Gastroesophageal sphincter (tissue), 4 donors: Measurements from ENCODE around the gene ADH5. TPM values are rescaled to one million over a fixed set of nuclear protein-coding genes. Genes with fewer than 3 reads are reported as not detected.
A peak's percentile ranks its signal among the peaks of the same experiment; 100 is the strongest.
"Not testable (repeated sequence)": the region's sequence is repeated elsewhere in the genome, so short reads cannot be mapped to it uniquely, and the experiment has no call there.

Experiments
- ATAC-seq: fragments of 150-250 bp; one replicate; pipeline ENCODE4 v1.9.1; 2016; ENCODE audit warnings: mild to moderate bottlenecking, moderate library complexity
- H3K27ac ChIP-seq, 4 donors: fragments of 200-600 bp; sonication (generic) in 3 of 4; 1 replicate in 3 of 4; 2 replicates in 1 of 4; pipeline ENCODE4 v1.5.1; 2016 to 2019
- H3K27me3 ChIP-seq: fragments of 200-600 bp; sonication (generic); one replicate; pipeline ENCODE4 v1.5.1; 2019
- H3K36me3 ChIP-seq, 2 donors: fragments of 200-600 bp; sonication (generic); one replicate each; pipeline ENCODE4 v1.5.1; 2019; ENCODE audit warnings: control low read depth in 1 of 2
- H3K4me1 ChIP-seq, 3 donors: fragments of 200-600 bp; sonication (generic); 1 replicate in 2 of 3; 2 replicates in 1 of 3; pipeline ENCODE4 v1.5.1; 2016 to 2019; ENCODE audit warnings: control low read depth in 2 of 3
- H3K4me3 ChIP-seq, 2 donors: fragments of 200-600 bp; sonication (generic); one replicate each; pipeline ENCODE4 v1.5.1; 2019; ENCODE audit warnings: mild to moderate bottlenecking in 1 of 2, moderate library complexity in 1 of 2
- H3K9me3 ChIP-seq, 3 donors: fragments of 200-600 bp; sonication (generic); one replicate each; pipeline ENCODE4 v1.5.1; 2017 to 2019; ENCODE audit warnings: control low read depth in 2 of 3
- EP300 ChIP-seq: sonication (generic); formaldehyde crosslinking; IDR thresholded peaks from one replicate; pipeline ENCODE4 v1.6.1; 2017; ENCODE audit warnings: antibody characterized with exemption, mild to moderate bottlenecking
- POLR2A ChIP-seq, 2 donors: fragments of 450-650 bp; IDR thresholded peaks; one replicate each; pipeline ENCODE4 v1.6.1; 2017; ENCODE audit warnings: antibody characterized with exemption in 2 of 2, mild to moderate bottlenecking in 2 of 2, moderate library complexity in 1 of 2
- POLR2AphosphoS5 ChIP-seq: sonication (generic); formaldehyde crosslinking; IDR thresholded peaks from one replicate; pipeline ENCODE4 v1.6.1; 2017; ENCODE audit warnings: antibody characterized with exemption
- WGBS, 2 donors: methylation state at CpG; one replicate each; pipeline ENCODE4 v1.1.5; 2018; ENCODE audit warnings: low coverage in 1 of 2; 5-methylcytosine and 5-hydroxymethylcytosine counted together
- total RNA-seq, 4 donors: library from RNA; depleted of rRNA; stranded (reverse); fragments of >200 nt; gene quantifications; one replicate each; pipeline ENCODE4 v1.1.0, GENCODE V29; 2016
- TF ChIP-seq, protein P1 (sequence below), 4 experiments: fragments of 200-600 bp in 2 of 4; fragments of 450-650 bp in 2 of 4; sonication (generic) in 1 of 4; IDR thresholded peaks; one replicate each; pipeline ENCODE4 v1.5.1; 2017 to 2019; ENCODE audit warnings: antibody characterized with exemption in 4 of 4, mild to moderate bottlenecking in 2 of 4, moderate library complexity in 2 of 4

The ADH5 gene
- total RNA-seq, 4 donors from 2014 or later: 299 to 529 (median 465) TPM

GRCh38 chr4:99131378-99131777, 42.8 kb upstream of the ADH5 start:
- Histone ChIP-seq H3K27me3 (no peaks in the 10 kb centered on the region), H3K4me3 (no peak overlapping the region), H3K36me3 (peaks cover 0 to 13% of the 10 kb centered on the region in 2 donors), H3K27ac (no peak overlapping the region), H3K9me3 (no peaks in the 10 kb centered on the region), H3K4me1 (no peaks in the 10 kb centered on the region)
- 44 to 54% methylated on average over 2 of the region's 2 CpGs for WGBS, 2 donors
- TF ChIP-seq EP300 (no peak), POLR2AphosphoS5 (no peak), POLR2A (IDR thresholded peaks at IDR 0.05) (no peak)
- TF ChIP-seq, protein P1, sequence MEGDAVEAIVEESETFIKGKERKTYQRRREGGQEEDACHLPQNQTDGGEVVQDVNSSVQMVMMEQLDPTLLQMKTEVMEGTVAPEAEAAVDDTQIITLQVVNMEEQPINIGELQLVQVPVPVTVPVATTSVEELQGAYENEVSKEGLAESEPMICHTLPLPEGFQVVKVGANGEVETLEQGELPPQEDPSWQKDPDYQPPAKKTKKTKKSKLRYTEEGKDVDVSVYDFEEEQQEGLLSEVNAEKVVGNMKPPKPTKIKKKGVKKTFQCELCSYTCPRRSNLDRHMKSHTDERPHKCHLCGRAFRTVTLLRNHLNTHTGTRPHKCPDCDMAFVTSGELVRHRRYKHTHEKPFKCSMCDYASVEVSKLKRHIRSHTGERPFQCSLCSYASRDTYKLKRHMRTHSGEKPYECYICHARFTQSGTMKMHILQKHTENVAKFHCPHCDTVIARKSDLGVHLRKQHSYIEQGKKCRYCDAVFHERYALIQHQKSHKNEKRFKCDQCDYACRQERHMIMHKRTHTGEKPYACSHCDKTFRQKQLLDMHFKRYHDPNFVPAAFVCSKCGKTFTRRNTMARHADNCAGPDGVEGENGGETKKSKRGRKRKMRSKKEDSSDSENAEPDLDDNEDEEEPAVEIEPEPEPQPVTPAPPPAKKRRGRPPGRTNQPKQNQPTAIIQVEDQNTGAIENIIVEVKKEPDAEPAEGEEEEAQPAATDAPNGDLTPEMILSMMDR (IDR thresholded peaks at IDR 0.05): no peak
- no peak for ATAC-seq

GRCh38 chr4:99126376-99126775, 37.8 kb upstream of the ADH5 start:
- Histone ChIP-seq H3K4me3 (no peak overlapping the region), H3K4me1 (no peaks in the 10 kb centered on the region), H3K9me3 (no peaks in the 10 kb centered on the region), H3K27me3 (no peaks in the 10 kb centered on the region), H3K27ac (no peak overlapping the region), H3K36me3 (no peaks in the 10 kb centered on the region)
- ATAC-seq: no peak
- 54 to 80% methylated on average over 1 of the region's 1 CpG for WGBS, 2 donors
- TF ChIP-seq POLR2AphosphoS5: no peak
- TF ChIP-seq, protein P1 (IDR thresholded peaks at IDR 0.05): no peak
- no peak for TF ChIP-seq POLR2A (IDR thresholded peaks at IDR 0.05)
- no peak for TF ChIP-seq EP300

GRCh38 chr4:99121008-99121407, 32.4 kb upstream of the ADH5 start:
- TF ChIP-seq, protein P1 (IDR thresholded peaks at IDR 0.05): no peak
- no peak for TF ChIP-seq EP300
- no peaks in the 10 kb centered on the region for H3K9me3 ChIP-seq
- H3K4me3 ChIP-seq: no peak overlapping the region
- no peaks in the 10 kb centered on the region for H3K27me3 ChIP-seq
- no peaks in the 10 kb centered on the region for H3K36me3 ChIP-seq
- no peak overlapping the region for H3K27ac ChIP-seq
- 74 to 92% methylated on average over 4 of the region's 4 CpGs for WGBS, 2 donors
- ATAC-seq: no peak
- peaks cover 0 to 9% (median 0%) of the 10 kb centered on the region in 3 donors for H3K4me1 ChIP-seq

DNA sequence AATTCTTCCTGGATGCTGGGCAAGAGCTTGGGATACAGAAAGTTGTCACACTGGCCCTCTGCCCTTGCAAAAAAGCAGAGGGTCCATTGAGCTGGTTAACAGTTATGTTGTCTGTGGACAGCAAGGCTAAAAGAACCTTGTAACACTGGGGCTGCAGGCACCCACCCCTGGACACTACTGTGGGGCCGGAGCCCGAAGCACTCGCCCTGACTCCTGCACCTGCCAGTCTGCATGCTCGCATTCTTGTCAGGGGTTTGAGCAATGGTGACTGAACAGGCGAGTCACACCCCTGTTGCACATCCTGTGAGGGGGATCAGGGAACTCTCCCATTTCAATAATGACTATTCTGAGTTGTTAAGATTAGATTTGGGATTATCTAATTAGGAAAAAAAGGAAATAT, 31.9 kb upstream of the ADH5 start:
- Histone ChIP-seq H3K27me3 (no peaks in the 10 kb centered on the region), H3K4me1 (peaks cover 0 to 9% (median 0%) of the 10 kb centered on the region in 3 donors), H3K36me3 (no peaks in the 10 kb centered on the region), H3K9me3 (no peaks in the 10 kb centered on the region), H3K27ac (no peak overlapping the region), H3K4me3 (no peak overlapping the region)
- WGBS, 2 donors: 80 to 92% methylated on average over 1 to 4 of the region's 5 CpGs
- no peak for ATAC-seq
- TF ChIP-seq POLR2A (IDR thresholded peaks at IDR 0.05) (no peak), EP300 (no peak), POLR2AphosphoS5 (no peak)
- TF ChIP-seq, protein P1 (IDR thresholded peaks at IDR 0.05): no peak

- Histone ChIP-seq H3K36me3 (no peaks in the 10 kb centered on the region), H3K27ac (no peak overlapping the region), H3K9me3 (no peaks in the 10 kb centered on the region), H3K4me1 (peaks cover 0 to 9% (median 0%) of the 10 kb centered on the region in 3 donors), H3K4me3 (no peak overlapping the region), H3K27me3 (no peaks in the 10 kb centered on the region)
- WGBS, 2 donors: 35 to 43% methylated on average over 8 of the region's 9 CpGs
- TF ChIP-seq EP300: no peak
- TF ChIP-seq, protein P1 (IDR thresholded peaks at IDR 0.05): peak in 1 of 4 experiments; percentile 38
- ATAC-seq: no peak
These were observed 29.5 kb upstream of the ADH5 start for GRCh38 chr4:99117876-99118693.

DNA sequence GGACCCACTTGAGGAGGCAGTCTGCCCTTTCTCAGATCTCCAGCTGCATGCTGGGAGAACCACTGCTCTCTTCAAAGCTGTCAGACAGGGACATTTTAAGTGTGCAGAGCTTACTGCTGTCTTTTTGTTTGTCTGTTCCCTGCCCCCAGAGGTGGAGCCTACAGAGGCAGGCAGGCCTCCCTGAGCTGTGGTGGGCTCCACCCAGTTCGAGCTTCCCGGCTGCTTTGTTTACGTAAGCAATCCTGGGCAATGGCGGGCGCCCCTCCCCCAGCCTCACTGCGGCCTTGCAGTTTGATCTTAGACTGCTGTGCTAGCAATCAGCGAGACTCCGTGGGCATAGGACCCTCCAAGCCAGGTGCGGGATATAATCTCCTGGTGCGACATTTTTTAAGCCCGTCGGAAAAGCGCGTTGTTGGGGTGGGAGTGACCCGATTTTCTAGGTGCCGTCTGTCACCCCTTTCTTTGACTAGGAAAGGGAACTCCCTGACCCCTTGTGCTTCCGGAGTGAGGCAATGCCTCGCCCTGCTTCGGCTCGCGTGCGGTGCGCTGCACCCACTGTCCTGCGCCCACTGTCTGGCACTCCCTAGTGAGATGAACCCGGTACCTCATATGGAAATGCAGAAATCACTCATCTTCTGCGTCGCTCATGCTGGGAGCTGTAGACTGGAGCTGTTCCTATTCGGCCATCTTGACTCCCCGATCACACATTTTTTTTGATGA, 28.7 kb upstream of the ADH5 start:
- not testable (repeated sequence) for H3K27me3 ChIP-seq, H3K27ac ChIP-seq, H3K36me3 ChIP-seq, H3K4me1 ChIP-seq, ATAC-seq, H3K9me3 ChIP-seq, H3K4me3 ChIP-seq
- WGBS, 2 donors: 88 to 97% methylated on average over 6 to 13 of the region's 29 CpGs

DNA sequence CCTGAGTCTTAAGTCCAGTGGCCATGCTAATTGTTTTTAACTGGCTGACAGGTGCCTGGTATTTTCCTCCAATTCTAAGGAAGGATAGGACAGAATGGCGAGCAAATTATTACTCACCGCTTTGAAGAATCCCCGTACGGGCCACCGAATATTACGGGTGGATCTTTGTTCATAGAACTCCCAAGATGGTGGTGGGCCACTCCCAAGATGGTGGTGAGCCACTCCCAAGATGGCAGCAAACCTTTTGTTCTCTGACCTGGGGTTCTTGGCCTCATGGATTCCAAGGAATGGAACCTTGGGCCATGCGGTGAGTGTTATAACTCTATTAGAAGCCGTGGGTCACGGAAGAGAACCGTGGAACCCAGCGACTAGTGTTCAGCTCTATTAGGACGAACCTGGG, 20.7 kb upstream of the ADH5 start:
- not testable (repeated sequence) for H3K27me3 ChIP-seq, ATAC-seq, H3K4me1 ChIP-seq, H3K4me3 ChIP-seq, H3K9me3 ChIP-seq, H3K27ac ChIP-seq, H3K36me3 ChIP-seq
- 79 to 83% methylated on average over 10 to 12 of the region's 12 CpGs for WGBS, 2 donors
